Keratinocyte (primary cell): ENCODE measurements around the gene TRMT61A.

ENCODE experiments used
- EZH2 ChIP-seq: IDR thresholded peaks from one replicate; pipeline ENCODE4 v1.6.1; 2012; ENCODE audit warnings: inconsistent platforms, mild to moderate bottlenecking, low read length, moderate library complexity
- TF ChIP-seq, protein P1 (sequence below), 3 experiments: IDR thresholded peaks in 1 of 3; conservative IDR thresholded peaks in 1 of 3; optimal IDR thresholded peaks in 1 of 3; 2 replicates in 2 of 3; 3 replicates in 1 of 3; pipeline versions ENCODE3 to v1.5.1; 2011; ENCODE audit warnings: low read length in 3 of 3, mild to moderate bottlenecking in 3 of 3, moderate library complexity in 2 of 3, control low read depth in 1 of 3, inconsistent platforms in 1 of 3; ENCODE audit not compliant: insufficient read depth in 2 of 3; ENCODE audit errors: extremely low read depth in 1 of 3

DNA sequence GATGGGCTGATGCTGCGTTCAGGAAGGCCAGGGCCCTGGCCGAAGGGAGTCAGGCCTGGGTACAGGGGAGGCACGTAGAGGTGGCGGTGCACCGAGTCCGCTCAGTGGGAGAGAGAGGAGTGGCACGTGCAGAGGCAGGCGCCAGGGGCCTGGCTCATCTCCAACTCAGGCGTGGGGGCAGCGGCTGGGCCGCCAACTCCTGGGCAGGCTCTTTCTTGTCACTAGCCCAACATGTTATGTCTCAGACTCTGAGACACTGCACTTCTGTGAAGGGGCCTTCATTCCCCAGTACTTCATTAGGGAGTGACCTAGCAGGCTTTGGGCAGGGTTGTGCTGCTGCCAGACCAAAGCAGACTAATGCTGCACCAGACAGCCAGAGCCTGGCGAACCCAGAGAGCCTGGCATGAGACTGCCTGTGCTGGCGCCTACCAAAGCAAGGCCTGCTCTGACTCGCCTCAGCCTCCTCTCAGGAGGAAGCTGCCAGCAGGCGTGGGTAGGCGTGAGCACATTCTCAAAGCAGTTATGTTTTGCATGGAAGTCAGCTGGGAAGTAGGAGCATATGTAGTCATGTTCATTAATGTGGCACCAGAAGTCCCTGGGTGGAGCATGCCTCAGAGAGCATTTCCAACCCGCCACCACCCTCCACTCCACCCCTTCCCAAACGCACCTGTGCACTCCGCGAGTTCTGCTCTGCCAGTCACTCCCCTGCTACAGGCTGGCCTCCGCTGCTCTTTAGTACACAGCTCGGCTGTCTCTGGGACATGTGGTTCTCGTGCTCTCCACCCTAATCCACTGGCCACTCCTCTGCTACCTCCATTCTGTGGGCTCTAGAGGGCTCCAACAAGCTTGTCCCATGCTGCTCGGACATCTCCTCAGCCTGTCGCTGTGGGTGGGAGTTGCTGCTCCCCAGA, 16.0 kb upstream of the TRMT61A start:
- TF ChIP-seq, protein P1, sequence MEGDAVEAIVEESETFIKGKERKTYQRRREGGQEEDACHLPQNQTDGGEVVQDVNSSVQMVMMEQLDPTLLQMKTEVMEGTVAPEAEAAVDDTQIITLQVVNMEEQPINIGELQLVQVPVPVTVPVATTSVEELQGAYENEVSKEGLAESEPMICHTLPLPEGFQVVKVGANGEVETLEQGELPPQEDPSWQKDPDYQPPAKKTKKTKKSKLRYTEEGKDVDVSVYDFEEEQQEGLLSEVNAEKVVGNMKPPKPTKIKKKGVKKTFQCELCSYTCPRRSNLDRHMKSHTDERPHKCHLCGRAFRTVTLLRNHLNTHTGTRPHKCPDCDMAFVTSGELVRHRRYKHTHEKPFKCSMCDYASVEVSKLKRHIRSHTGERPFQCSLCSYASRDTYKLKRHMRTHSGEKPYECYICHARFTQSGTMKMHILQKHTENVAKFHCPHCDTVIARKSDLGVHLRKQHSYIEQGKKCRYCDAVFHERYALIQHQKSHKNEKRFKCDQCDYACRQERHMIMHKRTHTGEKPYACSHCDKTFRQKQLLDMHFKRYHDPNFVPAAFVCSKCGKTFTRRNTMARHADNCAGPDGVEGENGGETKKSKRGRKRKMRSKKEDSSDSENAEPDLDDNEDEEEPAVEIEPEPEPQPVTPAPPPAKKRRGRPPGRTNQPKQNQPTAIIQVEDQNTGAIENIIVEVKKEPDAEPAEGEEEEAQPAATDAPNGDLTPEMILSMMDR (optimal IDR thresholded peaks at IDR 0.05 in 1 of 3, IDR thresholded peaks at IDR 0.05 in 1 of 3, conservative IDR thresholded peaks at IDR 0.05 in 1 of 3; ENCODE audit: extremely low read depth in 1 of 3, insufficient read depth in 2 of 3, low read length in 3 of 3) = no peak
- no peak for TF ChIP-seq EZH2
